ENCODE results near the gene MAN2B1. TPM values are rescaled to one million over a fixed set of nuclear protein-coding genes. Genes with fewer than 3 reads are reported as not detected.
A peak's percentile ranks its signal among the peaks of the same experiment; 100 is the strongest.

MAN2B1 gene
- total RNA-seq, 1 donor from 2014 or later = 105 TPM

DNA sequence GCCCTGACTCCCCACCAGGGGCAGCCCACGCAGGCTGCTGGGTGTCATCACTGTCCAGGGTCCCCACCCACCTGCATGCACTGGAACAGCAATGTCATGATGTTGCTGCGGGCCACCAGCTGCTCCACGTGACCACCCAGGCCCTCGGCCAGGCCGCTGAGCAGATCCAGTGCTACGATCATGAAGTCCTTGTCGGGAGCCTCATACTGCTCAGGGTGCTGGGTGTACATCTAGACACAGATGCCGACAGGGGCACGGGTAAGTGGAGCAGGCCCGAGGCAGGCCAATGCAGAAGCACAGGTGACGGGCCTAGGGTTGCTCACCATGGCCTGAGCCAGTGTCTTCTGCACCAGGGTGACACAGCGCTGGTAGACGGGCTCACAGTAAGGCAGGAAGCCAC is 38.6 kb upstream of the MAN2B1 start:
- FAIRE-seq (no peak), DNase-seq (ENCODE audit: low read depth) (no peak)
- H3K36me3 ChIP-seq (ENCODE audit: insufficient read depth, low read length) = peaks cover 35% of the 10 kb centered on the region
- H4K20me1 ChIP-seq (ENCODE audit: insufficient read depth, low read length) = peaks cover 39% of the 10 kb centered on the region
- H3K27ac Mint-ChIP-seq (ENCODE audit: unreplicated experiment) = no peak overlapping the region
- H3K4me3 Mint-ChIP-seq (ENCODE audit: unreplicated experiment) = no peak overlapping the region
- TF ChIP-seq, protein P1, sequence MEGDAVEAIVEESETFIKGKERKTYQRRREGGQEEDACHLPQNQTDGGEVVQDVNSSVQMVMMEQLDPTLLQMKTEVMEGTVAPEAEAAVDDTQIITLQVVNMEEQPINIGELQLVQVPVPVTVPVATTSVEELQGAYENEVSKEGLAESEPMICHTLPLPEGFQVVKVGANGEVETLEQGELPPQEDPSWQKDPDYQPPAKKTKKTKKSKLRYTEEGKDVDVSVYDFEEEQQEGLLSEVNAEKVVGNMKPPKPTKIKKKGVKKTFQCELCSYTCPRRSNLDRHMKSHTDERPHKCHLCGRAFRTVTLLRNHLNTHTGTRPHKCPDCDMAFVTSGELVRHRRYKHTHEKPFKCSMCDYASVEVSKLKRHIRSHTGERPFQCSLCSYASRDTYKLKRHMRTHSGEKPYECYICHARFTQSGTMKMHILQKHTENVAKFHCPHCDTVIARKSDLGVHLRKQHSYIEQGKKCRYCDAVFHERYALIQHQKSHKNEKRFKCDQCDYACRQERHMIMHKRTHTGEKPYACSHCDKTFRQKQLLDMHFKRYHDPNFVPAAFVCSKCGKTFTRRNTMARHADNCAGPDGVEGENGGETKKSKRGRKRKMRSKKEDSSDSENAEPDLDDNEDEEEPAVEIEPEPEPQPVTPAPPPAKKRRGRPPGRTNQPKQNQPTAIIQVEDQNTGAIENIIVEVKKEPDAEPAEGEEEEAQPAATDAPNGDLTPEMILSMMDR (IDR thresholded peaks at IDR 0.05; ENCODE audit: insufficient read depth, low read depth, low read length) = no peak
- TF ChIP-seq EZH2 (IDR thresholded peaks at IDR 0.05; ENCODE audit: insufficient read depth, low read length) = no peak
- H3K79me2 ChIP-seq (ENCODE audit: insufficient read depth, low read length) = peaks cover 15% of the 10 kb centered on the region
- H3K27ac ChIP-seq (ENCODE audit: low read depth, low read length) = no peak overlapping the region
- H3K4me2 ChIP-seq (ENCODE audit: low read length) = no peak overlapping the region
- no peak overlapping the region for H3K4me3 ChIP-seq (ENCODE audit: insufficient read depth, low read depth, low read length)
- H3K36me3 Mint-ChIP-seq (ENCODE audit: low read depth, unreplicated experiment) = peaks cover 9% of the 10 kb centered on the region
- no peaks in the 10 kb centered on the region for H3K9me3 ChIP-seq (ENCODE audit: insufficient read depth, low read depth, low read length)
- no peaks in the 10 kb centered on the region for H3K9me3 Mint-ChIP-seq (ENCODE audit: unreplicated experiment)
- no peaks in the 10 kb centered on the region for H3K4me1 ChIP-seq (ENCODE audit: insufficient read depth, low read length)
- H3K27me3 Mint-ChIP-seq (ENCODE audit: low read depth, unreplicated experiment) = no peaks in the 10 kb centered on the region
- H3K27me3 ChIP-seq (ENCODE audit: insufficient read depth, low read length) = no peaks in the 10 kb centered on the region
- H2AFZ ChIP-seq (ENCODE audit: low read depth, low read length) = no peak overlapping the region
- H3K9ac ChIP-seq (ENCODE audit: low read length) = no peak overlapping the region
- H3K4me1 Mint-ChIP-seq (ENCODE audit: low read depth, unreplicated experiment) = no peaks in the 10 kb centered on the region

DNA sequence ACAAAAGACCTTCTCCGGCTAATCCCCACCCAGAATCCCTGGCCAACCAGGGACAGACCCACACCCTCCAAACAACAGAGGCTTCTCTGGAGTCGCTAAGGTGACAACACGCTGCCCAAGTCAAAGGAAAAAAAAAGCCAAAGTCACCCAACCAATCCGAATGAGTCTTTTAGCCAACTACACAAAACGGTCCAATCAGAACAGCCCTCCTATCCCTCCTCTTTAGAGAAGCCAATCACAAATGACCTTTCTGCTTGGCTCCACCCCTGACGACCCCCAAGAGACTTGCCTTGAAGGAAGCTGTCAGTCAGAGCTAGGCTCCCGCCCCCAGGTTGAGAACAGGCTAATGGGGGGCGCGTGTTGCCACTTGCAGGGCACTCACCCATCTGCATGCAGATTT is 36.5 kb upstream of the MAN2B1 start:
- no peaks in the 10 kb centered on the region for H3K4me1 ChIP-seq (ENCODE audit: insufficient read depth, low read length)
- Mint-ChIP-seq H3K4me1 (ENCODE audit: low read depth, unreplicated experiment) (no peaks in the 10 kb centered on the region), H3K27me3 (ENCODE audit: low read depth, unreplicated experiment) (no peaks in the 10 kb centered on the region), H3K4me3 (ENCODE audit: unreplicated experiment) (no peak overlapping the region), H3K27ac (ENCODE audit: unreplicated experiment) (no peak overlapping the region), H3K9me3 (ENCODE audit: unreplicated experiment) (no peaks in the 10 kb centered on the region), H3K36me3 (ENCODE audit: low read depth, unreplicated experiment) (peaks cover 12% of the 10 kb centered on the region)
- H3K4me3 ChIP-seq (ENCODE audit: insufficient read depth, low read depth, low read length) = no peak overlapping the region
- peak; percentile 11 for DNase-seq (ENCODE audit: low read depth)
- peaks cover 31% of the 10 kb centered on the region for H3K36me3 ChIP-seq (ENCODE audit: insufficient read depth, low read length)
- H3K9ac ChIP-seq (ENCODE audit: low read length) = no peak overlapping the region
- TF ChIP-seq, protein P1 (IDR thresholded peaks at IDR 0.05; ENCODE audit: insufficient read depth, low read depth, low read length) = no peak
- TF ChIP-seq EZH2 (IDR thresholded peaks at IDR 0.05; ENCODE audit: insufficient read depth, low read length) = no peak
- H4K20me1 ChIP-seq (ENCODE audit: insufficient read depth, low read length) = peaks cover 33% of the 10 kb centered on the region
- no peak overlapping the region for H3K4me2 ChIP-seq (ENCODE audit: low read length)
- FAIRE-seq = no peak
- no peaks in the 10 kb centered on the region for H3K27me3 ChIP-seq (ENCODE audit: insufficient read depth, low read length)
- no peaks in the 10 kb centered on the region for H3K9me3 ChIP-seq (ENCODE audit: insufficient read depth, low read depth, low read length)
- no peak overlapping the region for H2AFZ ChIP-seq (ENCODE audit: low read depth, low read length)
- no peak overlapping the region for H3K27ac ChIP-seq (ENCODE audit: low read depth, low read length)
- H3K79me2 ChIP-seq (ENCODE audit: insufficient read depth, low read length) = peaks cover 12% of the 10 kb centered on the region

DNA sequence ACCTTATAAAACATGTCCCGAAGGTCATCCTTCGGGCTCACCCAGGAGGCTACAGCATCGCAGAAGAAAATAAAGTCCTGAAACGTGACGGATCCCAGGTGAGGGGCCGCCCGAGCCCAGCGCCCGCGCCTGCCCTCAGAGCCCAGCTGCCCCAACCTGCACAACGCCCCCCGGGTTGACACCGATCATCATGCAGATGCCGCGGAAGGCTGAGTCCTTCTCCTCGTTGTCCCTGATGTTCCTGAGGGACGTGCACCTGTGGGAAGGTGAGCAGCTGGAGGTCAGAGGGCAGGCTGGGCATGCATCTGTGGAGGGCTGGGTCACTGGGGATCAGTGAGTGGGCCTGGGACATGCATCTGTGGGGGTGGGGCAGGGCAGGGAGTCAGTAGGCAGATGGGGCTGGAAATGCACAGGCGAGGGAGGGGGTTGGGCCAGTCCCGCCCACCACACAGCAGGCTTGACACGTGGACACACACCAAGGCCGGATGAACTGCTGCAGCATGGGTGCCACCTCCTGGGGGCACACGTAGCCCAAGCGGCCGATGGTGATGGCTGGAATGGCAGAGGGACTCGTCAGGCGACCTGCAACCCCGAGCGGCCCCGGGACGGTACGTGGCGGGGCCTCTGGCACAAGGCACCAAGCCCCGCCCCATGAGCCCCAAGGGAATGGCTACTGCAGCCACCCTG is 35.2 kb upstream of the MAN2B1 start:
- Mint-ChIP-seq H3K4me3 (ENCODE audit: unreplicated experiment) (no peak overlapping the region), H3K36me3 (ENCODE audit: low read depth, unreplicated experiment) (peaks cover 12% of the 10 kb centered on the region), H3K27me3 (ENCODE audit: low read depth, unreplicated experiment) (no peaks in the 10 kb centered on the region), H3K27ac (ENCODE audit: unreplicated experiment) (peak overlapping the region; percentile 69), H3K9me3 (ENCODE audit: unreplicated experiment) (no peaks in the 10 kb centered on the region), H3K4me1 (ENCODE audit: low read depth, unreplicated experiment) (peaks cover 2% of the 10 kb centered on the region)
- Histone ChIP-seq H3K9me3 (ENCODE audit: insufficient read depth, low read depth, low read length) (no peaks in the 10 kb centered on the region), H3K4me1 (ENCODE audit: insufficient read depth, low read length) (peaks cover 4% of the 10 kb centered on the region), H3K4me3 (ENCODE audit: insufficient read depth, low read depth, low read length) (no peak overlapping the region), H3K27me3 (ENCODE audit: insufficient read depth, low read length) (no peaks in the 10 kb centered on the region), H3K36me3 (ENCODE audit: insufficient read depth, low read length) (peaks cover 30% of the 10 kb centered on the region), H3K27ac (ENCODE audit: low read depth, low read length) (no peak overlapping the region), H3K79me2 (ENCODE audit: insufficient read depth, low read length) (peaks cover 12% of the 10 kb centered on the region), H3K4me2 (ENCODE audit: low read length) (no peak overlapping the region), H4K20me1 (ENCODE audit: insufficient read depth, low read length) (peaks cover 33% of the 10 kb centered on the region), H2AFZ (ENCODE audit: low read depth, low read length) (no peak overlapping the region), H3K9ac (ENCODE audit: low read length) (no peak overlapping the region)
- FAIRE-seq (no peak), DNase-seq (ENCODE audit: low read depth) (no peak)
- TF ChIP-seq, protein P1 (IDR thresholded peaks at IDR 0.05; ENCODE audit: insufficient read depth, low read depth, low read length) = no peak
- no peak for TF ChIP-seq EZH2 (IDR thresholded peaks at IDR 0.05; ENCODE audit: insufficient read depth, low read length)
